Measurements from ENCODE around the gene UNK.
A peak's percentile ranks its signal among the peaks of the same experiment; 100 is the strongest.

The UNK gene

GRCh38 chr17:75819116-75819515 is 34.5 kb downstream of the UNK start:
- DNase-seq, result peak; percentile 11
- Histone ChIP-seq H3K27me3 (ENCODE audit: insufficient read depth, low read depth, severe bottlenecking) (no peaks in the 10 kb centered on the region), H3K36me3 (peaks cover 95% of the 10 kb centered on the region), H3K27ac (no peak overlapping the region), H3K9me3 (ENCODE audit: severe bottlenecking) (no peaks in the 10 kb centered on the region), H3K4me3 (ENCODE audit: low read depth, low read length) (no peak overlapping the region)
- TF ChIP-seq CTCF (IDR thresholded peaks at IDR 0.05; ENCODE audit: low read depth, low read length), result 0 out of 2 replicates have a peak, but pooled peaks have one; percentile 9

- Histone ChIP-seq H3K27me3 (ENCODE audit: insufficient read depth, low read depth, severe bottlenecking) (no peaks in the 10 kb centered on the region), H3K27ac (no peak overlapping the region), H3K9me3 (ENCODE audit: severe bottlenecking) (no peaks in the 10 kb centered on the region), H3K36me3 (peaks cover 95% of the 10 kb centered on the region), H3K4me3 (ENCODE audit: low read depth, low read length) (no peak overlapping the region)
- TF ChIP-seq CTCF (IDR thresholded peaks at IDR 0.05; ENCODE audit: low read depth, low read length), result no peak
- no peak for DNase-seq
Measured at GRCh38 chr17:75819678-75820077, 35.1 kb downstream of the UNK start.

GRCh38 chr17:75820094-75821080 is 35.8 kb downstream of the UNK start:
- no peaks in the 10 kb centered on the region for H3K27me3 ChIP-seq (ENCODE audit: insufficient read depth, low read depth, severe bottlenecking)
- no peak overlapping the region for H3K27ac ChIP-seq
- H3K9me3 ChIP-seq (ENCODE audit: severe bottlenecking), result no peaks in the 10 kb centered on the region
- H3K36me3 ChIP-seq, result peaks cover 90% of the 10 kb centered on the region
- no peak for TF ChIP-seq CTCF (IDR thresholded peaks at IDR 0.05; ENCODE audit: low read depth, low read length)
- no peak for DNase-seq
- H3K4me3 ChIP-seq (ENCODE audit: low read depth, low read length), result no peak overlapping the region

GRCh38 chr17:75821552-75821951 is 36.9 kb downstream of the UNK start:
- peaks cover 90% of the 10 kb centered on the region for H3K36me3 ChIP-seq

GRCh38 chr17:75822119-75822799 is 37.7 kb downstream of the UNK start:
- peak overlapping the region; percentile 48 for H3K27ac ChIP-seq
- no peak overlapping the region for H3K4me3 ChIP-seq (ENCODE audit: low read depth, low read length)
- no peak for TF ChIP-seq CTCF (IDR thresholded peaks at IDR 0.05; ENCODE audit: low read depth, low read length)
- H3K9me3 ChIP-seq (ENCODE audit: severe bottlenecking), result no peaks in the 10 kb centered on the region
- no peaks in the 10 kb centered on the region for H3K27me3 ChIP-seq (ENCODE audit: insufficient read depth, low read depth, severe bottlenecking)
- DNase-seq, result peak; percentile 65
- H3K36me3 ChIP-seq, result peaks cover 88% of the 10 kb centered on the region

More at GRCh38 chr17:75821552-75821951, 36.9 kb downstream of the UNK start:
- no peaks in the 10 kb centered on the region for H3K27me3 ChIP-seq (ENCODE audit: insufficient read depth, low read depth, severe bottlenecking)
- peak; percentile 10 for DNase-seq
- H3K27ac ChIP-seq, result peak overlapping the region; percentile 48
- TF ChIP-seq CTCF (IDR thresholded peaks at IDR 0.05; ENCODE audit: low read depth, low read length), result no peak
- no peaks in the 10 kb centered on the region for H3K9me3 ChIP-seq (ENCODE audit: severe bottlenecking)
- no peak overlapping the region for H3K4me3 ChIP-seq (ENCODE audit: low read depth, low read length)

Data from WERI-Rb-1 (cell line).